ENCODE measurements around the gene OPRD1. TPM values are rescaled to one million over a fixed set of nuclear protein-coding genes. Genes with fewer than 3 reads are reported as not detected.
"Not testable (repeated sequence)": the region's sequence is repeated elsewhere in the genome, so short reads cannot be mapped to it uniquely, and the experiment has no call there.

OPRD1 gene
- total RNA-seq, 4 donors from 2014 or later, result under 0.01 to 0.23 (median 0.15) TPM

DNA sequence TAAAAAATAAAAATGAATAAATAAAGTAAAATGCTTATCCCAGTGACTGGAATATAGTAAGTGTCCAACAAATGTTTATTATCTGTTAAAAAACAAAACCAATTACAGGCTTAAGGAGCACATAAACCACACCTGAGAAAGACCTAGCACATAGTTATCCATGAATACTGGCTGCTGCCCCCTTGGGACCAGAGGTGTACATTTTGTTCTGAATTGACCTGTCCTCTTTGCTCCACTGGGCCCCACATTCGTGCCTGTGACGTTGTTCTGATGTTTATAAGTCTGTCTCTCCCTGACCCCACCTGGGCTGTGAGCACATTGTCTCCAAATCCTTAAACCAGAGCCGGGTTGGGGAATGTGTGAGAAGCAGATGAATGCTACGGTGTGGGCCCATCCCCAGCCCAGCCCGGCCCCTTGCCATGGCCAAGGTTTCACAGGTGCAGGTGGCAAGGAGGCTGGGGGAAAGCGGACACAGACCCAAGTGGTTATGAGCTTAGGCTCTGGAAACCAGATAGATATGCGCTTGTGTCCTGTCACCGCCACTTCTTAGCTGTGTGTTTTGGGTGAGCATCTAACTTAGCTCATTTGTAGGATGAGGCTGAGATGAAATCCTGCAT is 29.1 kb downstream of the OPRD1 start:
- DNase-seq (ENCODE audit: extremely low spot score), result no peak
- 88% methylated on average over 8 of the region's 8 CpGs for WGBS
- no peaks in the 10 kb centered on the region for H3K9me3 ChIP-seq

DNA sequence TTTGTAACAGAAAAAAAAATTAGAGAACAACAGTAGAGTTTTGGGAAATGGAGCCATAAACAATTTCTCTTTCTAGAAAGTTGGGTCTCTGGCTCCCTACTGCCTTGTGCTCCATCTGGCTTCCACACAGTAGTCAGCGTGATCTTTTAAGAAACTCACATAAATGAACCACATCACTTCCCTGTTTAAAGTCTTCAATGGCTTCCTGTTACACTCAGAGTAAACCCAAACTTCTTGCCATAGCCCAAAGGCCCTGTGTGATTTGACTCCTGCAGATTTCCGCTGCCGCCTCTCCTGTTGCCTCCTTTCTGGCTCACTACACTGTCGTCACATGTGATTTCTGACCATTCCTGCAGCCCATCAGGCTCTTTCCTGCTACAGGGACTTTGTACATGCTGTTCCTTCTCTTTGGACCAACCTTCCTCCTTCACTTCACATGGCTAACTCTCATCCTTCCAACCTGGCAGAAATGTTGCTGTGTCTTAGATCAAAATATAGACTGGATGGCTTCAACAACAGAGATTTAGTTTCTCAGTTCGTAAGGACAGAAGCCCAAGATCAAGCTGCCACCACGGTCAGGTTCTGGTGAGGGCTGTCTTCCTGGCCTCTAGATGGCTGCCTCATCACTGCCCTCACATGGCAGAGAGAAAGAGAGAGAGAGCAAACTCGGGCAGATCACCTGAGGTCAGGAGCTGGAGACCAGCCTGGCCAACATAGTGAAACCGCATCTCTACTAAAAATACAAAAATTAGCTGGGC is 34.0 kb downstream of the OPRD1 start:
- TF ChIP-seq POLR2A (IDR thresholded peaks at IDR 0.05; ENCODE audit: low read depth), result no peak
- TF ChIP-seq, protein P1, sequence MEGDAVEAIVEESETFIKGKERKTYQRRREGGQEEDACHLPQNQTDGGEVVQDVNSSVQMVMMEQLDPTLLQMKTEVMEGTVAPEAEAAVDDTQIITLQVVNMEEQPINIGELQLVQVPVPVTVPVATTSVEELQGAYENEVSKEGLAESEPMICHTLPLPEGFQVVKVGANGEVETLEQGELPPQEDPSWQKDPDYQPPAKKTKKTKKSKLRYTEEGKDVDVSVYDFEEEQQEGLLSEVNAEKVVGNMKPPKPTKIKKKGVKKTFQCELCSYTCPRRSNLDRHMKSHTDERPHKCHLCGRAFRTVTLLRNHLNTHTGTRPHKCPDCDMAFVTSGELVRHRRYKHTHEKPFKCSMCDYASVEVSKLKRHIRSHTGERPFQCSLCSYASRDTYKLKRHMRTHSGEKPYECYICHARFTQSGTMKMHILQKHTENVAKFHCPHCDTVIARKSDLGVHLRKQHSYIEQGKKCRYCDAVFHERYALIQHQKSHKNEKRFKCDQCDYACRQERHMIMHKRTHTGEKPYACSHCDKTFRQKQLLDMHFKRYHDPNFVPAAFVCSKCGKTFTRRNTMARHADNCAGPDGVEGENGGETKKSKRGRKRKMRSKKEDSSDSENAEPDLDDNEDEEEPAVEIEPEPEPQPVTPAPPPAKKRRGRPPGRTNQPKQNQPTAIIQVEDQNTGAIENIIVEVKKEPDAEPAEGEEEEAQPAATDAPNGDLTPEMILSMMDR (IDR thresholded peaks at IDR 0.05), result no peak
- TF ChIP-seq EP300 (IDR thresholded peaks at IDR 0.05), result no peak
- no peak for TF ChIP-seq POLR2AphosphoS5 (IDR thresholded peaks at IDR 0.05)
- H3K27ac ChIP-seq (replicated peaks in 1 of 4), result no peak overlapping the region
- intact Hi-C loops (cut with DNase I), result no loop called here
- no peaks in the 10 kb centered on the region for H3K9me3 ChIP-seq
- 66% methylated on average over 8 of the region's 8 CpGs for WGBS
- DNase-seq (ENCODE audit: extremely low spot score), result no peak
- H3K27me3 ChIP-seq, result peaks cover 0 to 9% (median 0%) of the 10 kb centered on the region in 4 donors
- H3K4me1 ChIP-seq, result no peaks in the 10 kb centered on the region
- H3K4me3 ChIP-seq, result no peak overlapping the region
- H3K36me3 ChIP-seq, result no peaks in the 10 kb centered on the region

More for the DNA sequence above, 29.1 kb downstream of the OPRD1 start:
- Histone ChIP-seq H3K27ac (replicated peaks in 1 of 4) (no peak overlapping the region), H3K27me3 (peaks cover 0 to 18% (median 0%) of the 10 kb centered on the region in 4 donors), H3K4me3 (no peak overlapping the region), H3K36me3 (no peaks in the 10 kb centered on the region), H3K4me1 (no peaks in the 10 kb centered on the region)
- TF ChIP-seq POLR2AphosphoS5 (IDR thresholded peaks at IDR 0.05) (no peak), POLR2A (IDR thresholded peaks at IDR 0.05; ENCODE audit: low read depth) (no peak), EP300 (IDR thresholded peaks at IDR 0.05) (no peak)
- TF ChIP-seq, protein P1 (IDR thresholded peaks at IDR 0.05), result no peak
- intact Hi-C loops (cut with DNase I), result no loop called here

DNA sequence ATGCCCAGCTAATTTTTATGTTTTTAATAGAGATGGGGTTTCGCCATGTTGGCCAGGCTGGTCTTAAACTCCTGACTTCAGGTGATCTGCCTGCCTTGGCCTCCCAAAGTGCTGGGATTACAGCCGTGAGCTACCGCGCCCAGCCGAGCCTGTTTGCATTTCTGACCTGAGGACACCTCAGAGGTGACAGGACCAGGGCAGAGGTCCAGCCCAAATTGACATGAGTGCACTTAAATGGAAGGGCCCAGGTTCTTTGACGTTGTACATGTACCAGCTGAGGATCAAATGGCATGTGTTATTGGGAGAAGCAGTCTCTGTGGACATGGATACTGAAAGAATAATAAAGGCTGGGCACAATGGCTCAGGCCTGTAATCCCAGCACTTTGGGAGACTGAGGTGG is 35.2 kb downstream of the OPRD1 start:
- H3K9me3 ChIP-seq; H3K36me3 ChIP-seq; H3K27ac ChIP-seq (replicated peaks in 1 of 4); H3K27me3 ChIP-seq; intact Hi-C loops (cut with DNase I); H3K4me1 ChIP-seq; DNase-seq (ENCODE audit: extremely low spot score); H3K4me3 ChIP-seq: not testable (repeated sequence)
- WGBS, result 88% methylated on average over 4 of the region's 6 CpGs

DNA sequence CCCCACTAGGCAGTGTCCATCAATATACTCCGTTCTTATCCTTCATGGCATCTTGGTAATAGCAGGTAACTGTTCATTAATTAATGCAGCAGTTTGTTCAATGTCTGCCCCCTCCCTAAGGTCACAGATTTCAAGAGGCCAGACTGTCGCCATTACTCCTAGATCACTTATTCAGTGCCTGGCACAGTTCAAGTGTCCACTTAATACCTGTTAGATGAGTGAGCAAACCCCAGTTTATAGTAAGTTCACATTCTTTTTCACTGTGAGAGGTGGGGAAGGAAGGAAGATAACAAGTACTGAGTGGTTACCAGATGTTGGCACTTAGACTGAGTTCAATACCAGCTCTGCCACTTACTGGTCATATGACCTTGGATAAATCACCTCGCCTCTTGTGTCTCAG is 36.4 kb downstream of the OPRD1 start:
- H3K9me3 ChIP-seq, result no peaks in the 10 kb centered on the region
- no peak for DNase-seq (ENCODE audit: extremely low spot score)
- H3K27me3 ChIP-seq, result peaks cover 0 to 11% (median 0%) of the 10 kb centered on the region in 4 donors
- WGBS, result 91% methylated on average over 3 of the region's 3 CpGs
- no peaks in the 10 kb centered on the region for H3K4me1 ChIP-seq
- no peak overlapping the region for H3K27ac ChIP-seq (replicated peaks in 1 of 4)
- TF ChIP-seq, protein P1 (IDR thresholded peaks at IDR 0.05), result no peak
- TF ChIP-seq EP300 (IDR thresholded peaks at IDR 0.05), result no peak
- no peak for TF ChIP-seq POLR2A (IDR thresholded peaks at IDR 0.05; ENCODE audit: low read depth)
- TF ChIP-seq POLR2AphosphoS5 (IDR thresholded peaks at IDR 0.05), result no peak
- no peaks in the 10 kb centered on the region for H3K36me3 ChIP-seq
- intact Hi-C loops (cut with DNase I), result no loop called here
- H3K4me3 ChIP-seq, result no peak overlapping the region

DNA sequence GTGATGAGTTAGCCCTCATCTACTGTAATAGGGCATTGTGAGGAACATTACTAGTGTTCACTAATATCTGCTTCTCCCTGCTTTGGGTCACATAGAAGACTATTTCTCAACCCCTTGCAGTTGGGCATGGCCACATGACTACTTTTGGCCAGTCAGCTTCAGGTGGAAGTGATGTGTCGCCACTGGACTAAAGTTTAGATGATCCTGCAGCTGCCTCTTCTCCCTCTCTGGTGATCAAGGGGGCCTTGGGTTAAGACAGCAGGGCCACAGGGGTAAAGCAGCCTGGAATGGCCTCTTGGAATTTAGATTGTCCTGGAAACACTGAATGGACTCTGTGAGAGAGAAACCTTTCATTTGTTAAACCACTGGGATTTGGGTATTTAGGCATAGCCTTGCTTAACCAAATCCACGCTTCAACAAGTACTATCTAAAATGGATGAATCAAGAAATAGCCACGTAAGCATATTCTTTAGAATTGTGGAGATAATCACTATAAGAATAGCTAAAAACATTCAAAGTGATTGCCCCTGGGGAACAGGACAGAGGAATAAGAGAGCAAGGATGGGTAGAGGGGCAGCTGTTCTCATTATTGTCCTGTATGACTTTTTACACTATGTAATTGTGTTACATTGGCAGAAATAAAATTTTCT is 41.2 kb downstream of the OPRD1 start:
- Histone ChIP-seq H3K9me3 (no peaks in the 10 kb centered on the region), H3K27ac (replicated peaks in 1 of 4) (no peak overlapping the region), H3K27me3 (peaks cover 0 to 29% (median 0%) of the 10 kb centered on the region in 4 donors), H3K4me3 (no peak overlapping the region), H3K4me1 (no peaks in the 10 kb centered on the region), H3K36me3 (no peaks in the 10 kb centered on the region)
- no peak for DNase-seq (ENCODE audit: extremely low spot score)
- 83% methylated on average over 3 of the region's 3 CpGs for WGBS
- no peak for TF ChIP-seq POLR2AphosphoS5 (IDR thresholded peaks at IDR 0.05)
- TF ChIP-seq POLR2A (IDR thresholded peaks at IDR 0.05; ENCODE audit: low read depth), result no peak
- no peak for TF ChIP-seq EP300 (IDR thresholded peaks at IDR 0.05)
- TF ChIP-seq, protein P1 (IDR thresholded peaks at IDR 0.05), result no peak
- intact Hi-C loops (cut with DNase I), result no loop called here

DNA sequence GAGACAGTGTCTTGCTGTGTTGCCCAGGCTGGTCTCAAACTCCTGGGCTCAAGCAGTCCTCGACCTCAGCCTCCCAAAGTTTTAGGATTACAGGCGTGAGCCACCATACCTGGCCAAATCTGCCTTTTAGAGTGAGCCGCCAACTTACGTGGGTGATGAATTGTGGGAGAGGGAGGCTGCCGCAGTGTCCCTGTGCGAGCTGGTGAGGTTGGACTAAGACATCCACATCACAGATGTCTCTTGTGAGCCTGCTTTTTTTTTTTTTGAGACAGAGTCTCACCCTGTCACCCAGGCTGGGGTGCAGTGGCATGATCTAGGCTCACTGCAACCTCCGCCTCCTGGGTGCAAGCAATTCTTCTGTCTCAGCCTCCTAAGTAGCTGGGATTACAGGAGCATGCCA is 42.4 kb downstream of the OPRD1 start:
- WGBS, result 84% methylated on average over 7 of the region's 7 CpGs
- H3K9me3 ChIP-seq; H3K27ac ChIP-seq (replicated peaks in 1 of 4); H3K4me1 ChIP-seq; intact Hi-C loops (cut with DNase I); H3K36me3 ChIP-seq; H3K4me3 ChIP-seq; DNase-seq (ENCODE audit: extremely low spot score): not testable (repeated sequence)
- H3K27me3 ChIP-seq, result peaks cover 0 to 29% (median 0%) of the 10 kb centered on the region in 4 donors

Data from esophagus muscularis mucosa (tissue), 4 donors.